ENCODE data around the gene RHOBTB3. TPM values are rescaled to one million over a fixed set of nuclear protein-coding genes. Genes with fewer than 3 reads are reported as not detected.
A peak's percentile ranks its signal among the peaks of the same experiment; 100 is the strongest.

Gene RHOBTB3
- total RNA-seq, 1 donor from 2014 or later = 75.2 TPM

- no peak for DNase-seq (ENCODE audit: low spot score)
- Mint-ChIP-seq H3K27ac (ENCODE audit: unreplicated experiment) (no peak overlapping the region), H3K9me3 (ENCODE audit: low read depth) (no peaks in the 10 kb centered on the region), H3K4me1 (ENCODE audit: low read depth) (peaks cover 40% of the 10 kb centered on the region), H3K36me3 (ENCODE audit: low read depth) (no peaks in the 10 kb centered on the region), H3K4me3 (ENCODE audit: unreplicated experiment) (no peak overlapping the region), H3K27me3 (ENCODE audit: low read depth) (no peaks in the 10 kb centered on the region)
- TF ChIP-seq, protein P1, sequence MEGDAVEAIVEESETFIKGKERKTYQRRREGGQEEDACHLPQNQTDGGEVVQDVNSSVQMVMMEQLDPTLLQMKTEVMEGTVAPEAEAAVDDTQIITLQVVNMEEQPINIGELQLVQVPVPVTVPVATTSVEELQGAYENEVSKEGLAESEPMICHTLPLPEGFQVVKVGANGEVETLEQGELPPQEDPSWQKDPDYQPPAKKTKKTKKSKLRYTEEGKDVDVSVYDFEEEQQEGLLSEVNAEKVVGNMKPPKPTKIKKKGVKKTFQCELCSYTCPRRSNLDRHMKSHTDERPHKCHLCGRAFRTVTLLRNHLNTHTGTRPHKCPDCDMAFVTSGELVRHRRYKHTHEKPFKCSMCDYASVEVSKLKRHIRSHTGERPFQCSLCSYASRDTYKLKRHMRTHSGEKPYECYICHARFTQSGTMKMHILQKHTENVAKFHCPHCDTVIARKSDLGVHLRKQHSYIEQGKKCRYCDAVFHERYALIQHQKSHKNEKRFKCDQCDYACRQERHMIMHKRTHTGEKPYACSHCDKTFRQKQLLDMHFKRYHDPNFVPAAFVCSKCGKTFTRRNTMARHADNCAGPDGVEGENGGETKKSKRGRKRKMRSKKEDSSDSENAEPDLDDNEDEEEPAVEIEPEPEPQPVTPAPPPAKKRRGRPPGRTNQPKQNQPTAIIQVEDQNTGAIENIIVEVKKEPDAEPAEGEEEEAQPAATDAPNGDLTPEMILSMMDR (IDR thresholded peaks at IDR 0.05) = no peak
These were observed 106.9 kb downstream of the RHOBTB3 start for GRCh38 chr5:95838001-95838520.

DNA sequence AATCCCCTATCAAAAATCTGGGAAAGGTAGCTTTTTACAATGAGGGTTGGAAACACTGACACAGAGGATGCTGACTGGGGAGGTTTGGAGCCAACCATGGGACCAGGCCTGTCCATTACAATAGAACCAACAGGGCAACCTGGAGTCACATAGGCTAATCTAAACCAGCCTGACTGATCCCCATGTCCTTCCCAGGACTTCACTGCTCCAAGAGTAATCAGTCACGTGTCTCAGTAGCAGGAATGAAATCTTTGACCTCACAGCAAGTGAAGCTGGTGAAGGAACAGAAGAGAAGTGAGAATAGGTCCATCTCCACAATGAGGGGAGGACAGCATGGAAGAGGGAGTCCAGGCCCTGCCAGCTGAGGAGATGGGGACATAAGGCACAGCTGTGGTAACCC is 107.4 kb downstream of the RHOBTB3 start:
- Mint-ChIP-seq H3K9me3 (ENCODE audit: low read depth) (no peaks in the 10 kb centered on the region), H3K4me3 (ENCODE audit: unreplicated experiment) (no peak overlapping the region), H3K36me3 (ENCODE audit: low read depth) (no peaks in the 10 kb centered on the region), H3K27ac (ENCODE audit: unreplicated experiment) (no peak overlapping the region), H3K4me1 (ENCODE audit: low read depth) (peaks cover 45% of the 10 kb centered on the region), H3K27me3 (ENCODE audit: low read depth) (no peaks in the 10 kb centered on the region)
- TF ChIP-seq, protein P1 (IDR thresholded peaks at IDR 0.05) = no peak
- no peak for DNase-seq (ENCODE audit: low spot score)

DNA sequence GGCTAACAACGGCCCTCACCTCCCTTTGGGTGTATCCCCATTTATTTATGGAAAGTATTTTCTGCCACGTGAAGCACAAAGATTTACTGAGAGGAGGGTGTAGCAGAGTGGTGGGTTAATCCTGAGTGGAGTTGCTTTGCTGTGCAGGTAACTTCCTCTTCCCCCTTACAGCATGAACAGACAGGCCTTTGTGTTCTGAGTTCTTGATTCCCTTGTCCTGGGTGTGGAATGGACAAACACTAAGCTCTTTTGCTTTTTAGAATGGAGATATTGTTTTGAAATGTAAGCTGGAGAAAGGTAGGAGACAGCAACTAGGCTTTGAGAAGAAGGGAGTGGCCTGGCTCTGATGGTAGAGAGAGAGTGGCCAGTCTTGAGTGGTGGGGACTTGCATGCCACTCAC is 108.5 kb downstream of the RHOBTB3 start:
- no peaks in the 10 kb centered on the region for H3K27me3 Mint-ChIP-seq (ENCODE audit: low read depth)
- H3K36me3 Mint-ChIP-seq (ENCODE audit: low read depth) = no peaks in the 10 kb centered on the region
- H3K9me3 Mint-ChIP-seq (ENCODE audit: low read depth) = no peaks in the 10 kb centered on the region
- no peak for DNase-seq (ENCODE audit: low spot score)
- H3K4me1 Mint-ChIP-seq (ENCODE audit: low read depth) = peaks cover 37% of the 10 kb centered on the region
- TF ChIP-seq, protein P1 (IDR thresholded peaks at IDR 0.05) = no peak
- H3K4me3 Mint-ChIP-seq (ENCODE audit: unreplicated experiment) = no peak overlapping the region
- H3K27ac Mint-ChIP-seq (ENCODE audit: unreplicated experiment) = no peak overlapping the region

GRCh38 chr5:95840956-95841705 is 110.0 kb downstream of the RHOBTB3 start:
- Mint-ChIP-seq H3K27ac (ENCODE audit: unreplicated experiment) (no peak overlapping the region), H3K27me3 (ENCODE audit: low read depth) (no peaks in the 10 kb centered on the region), H3K4me1 (ENCODE audit: low read depth) (peaks cover 24% of the 10 kb centered on the region), H3K36me3 (ENCODE audit: low read depth) (no peaks in the 10 kb centered on the region), H3K9me3 (ENCODE audit: low read depth) (no peaks in the 10 kb centered on the region), H3K4me3 (ENCODE audit: unreplicated experiment) (no peak overlapping the region)
- TF ChIP-seq, protein P1 (IDR thresholded peaks at IDR 0.05) = no peak
- no peak for DNase-seq (ENCODE audit: low spot score)

- Mint-ChIP-seq H3K4me3 (ENCODE audit: unreplicated experiment) (no peak overlapping the region), H3K27me3 (ENCODE audit: low read depth) (no peaks in the 10 kb centered on the region), H3K36me3 (ENCODE audit: low read depth) (no peaks in the 10 kb centered on the region), H3K27ac (ENCODE audit: unreplicated experiment) (peak overlapping the region; percentile 2), H3K4me1 (ENCODE audit: low read depth) (peaks cover 23% of the 10 kb centered on the region), H3K9me3 (ENCODE audit: low read depth) (no peaks in the 10 kb centered on the region)
- DNase-seq (ENCODE audit: low spot score) = no peak
- TF ChIP-seq, protein P1 (IDR thresholded peaks at IDR 0.05) = no peak
These were observed 111.0 kb downstream of the RHOBTB3 start for GRCh38 chr5:95841914-95842812.
